OCI-LY7 (cell line): Measurements from ENCODE around the gene CAPN10.

Source experiments
- EZH2phosphoT487 ChIP-seq: fragments of 200-600 bp; sonication (generic); IDR thresholded peaks from 2 replicates; pipeline ENCODE4 v1.6.1; 2018; ENCODE audit warnings: low read depth, borderline replicate concordance, mild to moderate bottlenecking, mixed run types, antibody characterized with exemption, low read length, moderate library complexity, mixed read lengths
- TF ChIP-seq, protein P1 (sequence below): fragments of 200-600 bp; sonication (generic); conservative IDR thresholded peaks from 2 replicates; pipeline ENCODE4 v1.5.1; 2014; ENCODE audit warnings: mild to moderate bottlenecking, antibody characterized with exemption, low read length, moderate library complexity, mixed read lengths

- TF ChIP-seq, protein P1, sequence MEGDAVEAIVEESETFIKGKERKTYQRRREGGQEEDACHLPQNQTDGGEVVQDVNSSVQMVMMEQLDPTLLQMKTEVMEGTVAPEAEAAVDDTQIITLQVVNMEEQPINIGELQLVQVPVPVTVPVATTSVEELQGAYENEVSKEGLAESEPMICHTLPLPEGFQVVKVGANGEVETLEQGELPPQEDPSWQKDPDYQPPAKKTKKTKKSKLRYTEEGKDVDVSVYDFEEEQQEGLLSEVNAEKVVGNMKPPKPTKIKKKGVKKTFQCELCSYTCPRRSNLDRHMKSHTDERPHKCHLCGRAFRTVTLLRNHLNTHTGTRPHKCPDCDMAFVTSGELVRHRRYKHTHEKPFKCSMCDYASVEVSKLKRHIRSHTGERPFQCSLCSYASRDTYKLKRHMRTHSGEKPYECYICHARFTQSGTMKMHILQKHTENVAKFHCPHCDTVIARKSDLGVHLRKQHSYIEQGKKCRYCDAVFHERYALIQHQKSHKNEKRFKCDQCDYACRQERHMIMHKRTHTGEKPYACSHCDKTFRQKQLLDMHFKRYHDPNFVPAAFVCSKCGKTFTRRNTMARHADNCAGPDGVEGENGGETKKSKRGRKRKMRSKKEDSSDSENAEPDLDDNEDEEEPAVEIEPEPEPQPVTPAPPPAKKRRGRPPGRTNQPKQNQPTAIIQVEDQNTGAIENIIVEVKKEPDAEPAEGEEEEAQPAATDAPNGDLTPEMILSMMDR, result no peak
- TF ChIP-seq EZH2phosphoT487, result no peak
Measured at GRCh38 chr2:240601831-240602160, 15.3 kb downstream of the CAPN10 start.
